Omental fat pad (tissue), 4 donors: ENCODE results near the gene DENND1A. TPM values are rescaled to one million over a fixed set of nuclear protein-coding genes. Genes with fewer than 3 reads are reported as not detected.

Experiments
- ATAC-seq: fragments of 150-250 bp; one replicate; pipeline ENCODE4 v1.9.1; 2016; ENCODE audit warnings: mild to moderate bottlenecking, moderate library complexity; ENCODE audit not compliant: low FRiP score
- DNase-seq: peaks from one replicate; pipeline ENCODE4 v3.0.0-alpha.2; 2019; ENCODE audit warnings: low spot score
- total RNA-seq, 4 donors: library from RNA; depleted of rRNA; stranded (reverse); fragments of >200 nt; gene quantifications; one replicate each; pipeline ENCODE4 v1.1.0, GENCODE V29; 2016
- TF ChIP-seq, protein P1 (sequence below), 3 donors: fragments of 450-650 bp; IDR thresholded peaks; one replicate each; pipeline ENCODE4 v1.5.1; 2016 to 2017; ENCODE audit warnings: antibody characterized with exemption in 3 of 3, mild to moderate bottlenecking in 3 of 3, moderate library complexity in 2 of 3

The DENND1A gene
- total RNA-seq, 4 donors from 2014 or later: 15.2 to 22.8 (median 20.7) TPM

DNA sequence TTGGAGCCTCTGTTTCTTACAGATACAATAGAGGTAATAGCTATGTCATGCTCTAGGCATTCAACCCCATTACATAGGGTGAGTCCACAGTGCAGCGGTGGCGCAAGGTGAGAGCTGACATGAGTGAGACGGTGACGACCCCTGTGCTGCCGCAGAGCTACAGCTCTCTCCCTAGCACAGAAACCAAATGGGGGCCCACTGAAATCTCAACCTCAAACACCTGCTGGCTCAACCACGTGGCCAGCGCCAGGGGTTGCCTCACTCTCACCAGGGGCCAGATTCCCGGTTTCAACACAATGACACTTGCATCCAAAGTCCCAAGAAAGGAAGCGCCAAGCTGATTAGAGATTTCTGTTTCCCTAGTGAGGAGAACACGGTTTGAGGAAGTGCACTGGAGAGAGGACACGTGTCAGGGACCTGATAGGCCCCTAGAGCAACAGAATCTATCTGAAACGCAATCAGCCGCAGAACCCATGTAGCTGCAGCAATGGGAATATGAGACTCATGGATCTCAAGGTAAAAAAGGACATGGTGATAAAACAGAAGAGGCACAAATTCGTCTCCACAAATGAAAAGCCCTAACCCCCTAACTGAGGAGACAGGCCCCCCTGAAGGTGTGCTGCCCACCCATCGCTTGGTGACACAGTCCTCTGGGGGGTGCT lies 459.7 kb downstream of the DENND1A start:
- ATAC-seq (no peak), DNase-seq (no peak)
- TF ChIP-seq, protein P1, sequence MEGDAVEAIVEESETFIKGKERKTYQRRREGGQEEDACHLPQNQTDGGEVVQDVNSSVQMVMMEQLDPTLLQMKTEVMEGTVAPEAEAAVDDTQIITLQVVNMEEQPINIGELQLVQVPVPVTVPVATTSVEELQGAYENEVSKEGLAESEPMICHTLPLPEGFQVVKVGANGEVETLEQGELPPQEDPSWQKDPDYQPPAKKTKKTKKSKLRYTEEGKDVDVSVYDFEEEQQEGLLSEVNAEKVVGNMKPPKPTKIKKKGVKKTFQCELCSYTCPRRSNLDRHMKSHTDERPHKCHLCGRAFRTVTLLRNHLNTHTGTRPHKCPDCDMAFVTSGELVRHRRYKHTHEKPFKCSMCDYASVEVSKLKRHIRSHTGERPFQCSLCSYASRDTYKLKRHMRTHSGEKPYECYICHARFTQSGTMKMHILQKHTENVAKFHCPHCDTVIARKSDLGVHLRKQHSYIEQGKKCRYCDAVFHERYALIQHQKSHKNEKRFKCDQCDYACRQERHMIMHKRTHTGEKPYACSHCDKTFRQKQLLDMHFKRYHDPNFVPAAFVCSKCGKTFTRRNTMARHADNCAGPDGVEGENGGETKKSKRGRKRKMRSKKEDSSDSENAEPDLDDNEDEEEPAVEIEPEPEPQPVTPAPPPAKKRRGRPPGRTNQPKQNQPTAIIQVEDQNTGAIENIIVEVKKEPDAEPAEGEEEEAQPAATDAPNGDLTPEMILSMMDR (IDR thresholded peaks at IDR 0.05): no peak

DNA sequence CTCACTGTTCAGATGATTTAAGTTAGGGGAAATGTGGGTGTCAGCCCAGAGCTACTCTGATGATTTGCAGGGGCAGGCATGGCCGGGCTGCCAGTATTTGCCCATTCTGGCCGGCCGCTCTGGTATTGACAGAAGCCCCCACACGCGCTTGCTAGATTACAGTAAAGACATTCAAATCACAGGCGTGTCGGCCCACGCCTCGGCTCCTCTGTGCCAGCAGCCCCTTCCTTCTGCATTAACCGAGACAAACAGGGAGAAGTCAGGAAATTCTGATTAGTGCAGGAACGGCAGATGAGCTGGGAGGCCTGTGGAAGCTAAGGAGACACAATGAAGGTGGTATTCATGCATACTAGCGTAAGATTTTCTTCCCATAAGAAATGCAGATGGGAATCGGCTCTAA lies 460.6 kb downstream of the DENND1A start:
- DNase-seq (no peak), ATAC-seq (no peak)
- TF ChIP-seq, protein P1 (IDR thresholded peaks at IDR 0.05): no peak

DNA sequence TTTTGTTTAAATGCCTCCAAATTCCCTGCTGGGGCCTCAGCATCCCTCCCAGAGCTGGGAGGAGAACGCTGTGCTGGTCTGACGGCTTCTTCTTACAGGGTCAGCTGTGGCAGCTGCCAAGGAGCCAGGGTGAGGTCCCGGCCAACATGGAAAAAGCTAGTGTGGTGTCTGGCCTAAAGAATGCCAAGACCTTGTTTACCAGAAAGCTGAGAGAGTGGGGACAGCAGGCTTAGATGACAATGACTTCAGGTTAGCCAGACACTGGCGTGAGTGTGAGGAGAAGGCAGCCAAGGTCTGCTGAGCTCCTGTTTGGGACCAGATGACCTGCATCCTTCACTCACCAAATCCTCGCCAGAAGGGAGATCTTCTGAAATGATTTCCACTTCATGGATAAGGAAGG lies 461.4 kb downstream of the DENND1A start:
- TF ChIP-seq, protein P1 (IDR thresholded peaks at IDR 0.05): no peak

DNA sequence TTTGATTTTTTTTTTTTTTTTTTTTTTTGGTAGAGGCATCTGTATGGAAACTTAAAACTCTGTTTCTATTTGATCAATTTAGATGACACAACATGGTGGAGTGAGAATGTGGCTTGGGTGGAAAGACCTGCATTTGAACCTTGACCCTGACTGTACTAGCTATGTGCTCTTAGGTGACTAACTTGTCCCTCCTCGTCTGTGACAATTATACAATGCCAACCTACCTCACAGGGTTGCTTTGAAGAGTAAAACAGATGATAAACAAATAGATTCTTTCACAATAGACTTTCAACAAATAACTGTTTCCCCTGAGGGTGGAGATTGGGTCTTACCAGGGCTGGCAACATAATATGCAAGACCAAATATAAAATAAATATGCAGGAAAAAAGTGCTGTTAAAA lies 464.6 kb downstream of the DENND1A start:
- ATAC-seq (no peak), DNase-seq (no peak)
- TF ChIP-seq, protein P1 (IDR thresholded peaks at IDR 0.05): no peak

More for the DNA sequence above, 461.4 kb downstream of the DENND1A start:
- DNase-seq (no peak), ATAC-seq (no peak)

DNA sequence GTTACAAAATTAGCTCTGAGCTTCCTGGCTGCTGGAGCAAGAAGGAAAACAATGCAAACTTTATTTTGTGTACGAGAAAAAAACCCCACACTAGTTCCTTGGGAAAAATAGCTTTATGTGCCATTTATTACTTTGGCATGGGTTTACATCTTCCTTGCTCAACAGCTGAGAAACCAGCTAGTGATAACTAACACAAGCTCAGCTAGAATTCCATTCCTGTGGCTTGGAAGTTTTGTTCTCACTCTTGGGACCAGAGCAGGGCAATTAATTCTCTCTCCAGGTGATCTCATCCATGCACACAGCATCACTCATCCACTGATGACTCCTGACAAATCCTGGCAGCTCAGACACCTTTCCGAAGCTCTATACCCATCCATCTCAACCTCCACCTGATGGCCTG lies 469.8 kb downstream of the DENND1A start:
- TF ChIP-seq, protein P1 (IDR thresholded peaks at IDR 0.05): no peak
- ATAC-seq (no peak), DNase-seq (no peak)

DNA sequence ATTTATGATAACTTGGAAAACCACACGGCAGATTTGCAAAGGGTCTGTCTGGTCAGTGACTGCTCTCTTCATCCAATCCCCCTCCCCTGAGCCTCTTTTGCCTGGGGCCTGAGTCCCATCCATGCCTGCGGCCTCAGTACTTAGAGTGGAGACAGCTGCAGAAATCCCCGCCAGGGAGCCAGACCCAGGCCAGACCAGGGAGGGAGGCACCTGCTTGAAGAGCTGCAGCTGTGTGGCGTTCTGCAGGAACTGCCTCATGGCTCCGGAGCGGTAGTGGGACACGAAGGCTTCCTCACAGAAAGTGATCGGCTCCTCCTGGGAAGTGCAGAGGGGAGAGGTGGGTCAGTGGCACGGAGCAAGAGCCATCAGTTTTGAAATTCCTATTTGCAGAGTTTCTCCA lies 472.3 kb downstream of the DENND1A start:
- TF ChIP-seq, protein P1 (IDR thresholded peaks at IDR 0.05): no peak
- no peak for ATAC-seq
- DNase-seq: no peak

DNA sequence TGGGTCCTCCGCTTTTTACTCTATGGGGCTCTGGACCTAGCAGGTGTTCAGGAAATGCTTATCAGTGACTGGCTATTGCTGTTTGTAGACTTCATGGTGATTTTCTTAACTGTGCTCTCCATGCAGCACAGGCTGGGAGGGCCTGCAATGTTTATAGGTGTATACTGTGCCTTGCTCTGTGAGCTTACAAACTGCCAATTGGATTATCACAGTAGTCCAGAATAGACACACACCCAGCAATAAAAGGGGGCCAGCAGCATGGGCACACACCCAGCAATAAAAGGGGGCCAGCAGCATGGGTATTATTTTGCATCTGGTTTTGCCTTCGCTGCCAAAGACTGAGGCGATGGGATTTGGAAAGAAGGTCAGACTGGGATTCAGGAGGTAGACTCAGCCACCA lies 473.9 kb downstream of the DENND1A start:
- ATAC-seq (no peak), DNase-seq (no peak)
- TF ChIP-seq, protein P1 (IDR thresholded peaks at IDR 0.05): no peak
